Spleen (tissue), 11 donors: ENCODE measurements around the gene RNF138. TPM values are rescaled to one million over a fixed set of nuclear protein-coding genes. Genes with fewer than 3 reads are reported as not detected.

Source experiments
- DNase-seq: peaks from one replicate; pipeline ENCODE4 v3.0.0-alpha.2; 2020
- H3K27ac ChIP-seq, 8 donors: fragments of 200-600 bp; sonication (generic) in 7 of 8; 1 replicate in 4 of 8; 2 replicates in 4 of 8; pipeline versions ENCODE4 v1.5.0 to v1.8.0; 2016 to 2021; ENCODE audit warnings: inconsistent platforms in 4 of 8, mild to moderate bottlenecking in 4 of 8, moderate library complexity in 1 of 8
- H3K27me3 ChIP-seq, 7 donors: fragments of 200-600 bp; sonication (generic) in 6 of 7; replicated peaks in 1 of 7; 1 replicate in 4 of 7; 2 replicates in 3 of 7; pipeline versions ENCODE4 v1.5.0 to v1.8.0; 2016 to 2021; ENCODE audit warnings: inconsistent platforms in 3 of 7, mild to moderate bottlenecking in 1 of 7
- H3K36me3 ChIP-seq, 6 donors: fragments of 200-600 bp; sonication (generic) in 5 of 6; 1 replicate in 4 of 6; 2 replicates in 2 of 6; pipeline versions ENCODE4 v1.5.0 to v1.8.0; 2016 to 2021; ENCODE audit warnings: inconsistent platforms in 2 of 6
- H3K4me1 ChIP-seq, 6 donors: fragments of 200-600 bp; sonication (generic) in 5 of 6; 1 replicate in 3 of 6; 2 replicates in 3 of 6; pipeline versions ENCODE4 v1.5.0 to v1.8.0; 2016 to 2021; ENCODE audit warnings: inconsistent platforms in 3 of 6
- H3K4me3 ChIP-seq, 8 donors: fragments of 200-600 bp; sonication (generic) in 7 of 8; 1 replicate in 4 of 8; 2 replicates in 4 of 8; pipeline versions ENCODE4 v1.5.0 to v1.8.0; 2016 to 2021; ENCODE audit warnings: inconsistent platforms in 4 of 8, mild to moderate bottlenecking in 4 of 8, moderate library complexity in 2 of 8
- H3K9me3 ChIP-seq, 8 donors: fragments of 200-600 bp; sonication (generic) in 7 of 8; 1 replicate in 4 of 8; 2 replicates in 4 of 8; pipeline versions ENCODE4 v1.5.0 to v1.8.0; 2016 to 2021; ENCODE audit warnings: inconsistent platforms in 4 of 8
- CTCF ChIP-seq, 11 experiments: fragments of 200-600 bp in 7 of 11; fragments of 450-650 bp in 4 of 11; sonication (generic) in 4 of 11; IDR thresholded peaks in 8 of 11; conservative IDR thresholded peaks in 3 of 11; 1 replicate in 7 of 11; 2 replicates in 4 of 11; pipeline versions ENCODE4 v1.4.0 to v1.8.0; 2016 to 2021; ENCODE audit warnings: antibody characterized with exemption in 11 of 11, inconsistent platforms in 4 of 11, mild to moderate bottlenecking in 1 of 11
- POLR2A ChIP-seq, 3 donors: fragments of 450-650 bp; IDR thresholded peaks; one replicate each; pipeline ENCODE4 v1.5.1; 2017; ENCODE audit warnings: antibody characterized with exemption in 3 of 3, mild to moderate bottlenecking in 1 of 3
- POLR2AphosphoS5 ChIP-seq, 3 donors: sonication (generic); formaldehyde crosslinking; IDR thresholded peaks; one replicate each; pipeline ENCODE4 v1.5.1; 2017; ENCODE audit warnings: antibody characterized with exemption in 3 of 3
- WGBS, 5 donors: extraction: QIAGEN DNeasy Blood & Tissue Kit in 3 of 5; methylation state at CpG; one replicate each; pipeline versions ENCODE4 v1.1.5 to v1.1.7; 2013 to 2018; 5-methylcytosine and 5-hydroxymethylcytosine counted together
- intact Hi-C: fragments of 100-400 bp; cut with DNase I; formaldehyde crosslinking; loops from one replicate; pipeline ENCODE4 v1.15.0; 2023; ENCODE audit warnings: low total_unique reads
- polyA plus RNA-seq, 3 donors: library from polyadenylated mRNA; stranded (reverse); fragments of 200-250 nt; gene quantifications; one replicate each; pipeline ENCODE4 v1.2.1, GENCODE V29; 2013
- total RNA-seq, 7 donors: library from RNA; depleted of rRNA in 3 of 7; stranded (reverse); fragments of >200 nt in 3 of 7; fragmentation: NEBNext Ultra II Directional in 4 of 7; extraction: Animal tissue kit (Norgen Biotek cat#: 25700) in 4 of 7; gene quantifications; one replicate each; pipeline versions ENCODE4 v1.1.0 to v1.2.1, GENCODE V29; 2016 to 2021
- donor health status: healthy with polysubstance abuse.
- donor health status: DM: no; HTN: no; CAD: no; lungs with moderate emphysema.
- donor health status: DM: no; HTN: no; CAD: no.
- donor health status: Bipolar disorder and iron deficiency.
- donor health status: healthy.
- donor health status: DM: no; HTN: no; CAD: no.
- donor health status: DM: yes; HTN: yes; CAD: no.

RNF138 gene
- total and polyA plus RNA-seq, 10 donors = 15.9 to 57.1 (median 37.2) TPM

GRCh38 chr18:32122039-32122438, 30.4 kb downstream of the RNF138 start:
- intact Hi-C loops = no loop called here
- TF ChIP-seq POLR2AphosphoS5 (IDR thresholded peaks at IDR 0.05) (no peak), POLR2A (IDR thresholded peaks at IDR 0.05) (no peak), CTCF (IDR thresholded peaks at IDR 0.05 in 8 of 11, conservative IDR thresholded peaks at IDR 0.05 in 3 of 11) (no peak)
- 95 to 99% (median 95%) methylated on average over 5 of the region's 5 CpGs for WGBS, 5 donors
- Histone ChIP-seq H3K9me3 (no peaks in the 10 kb centered on the region), H3K4me3 (no peak overlapping the region), H3K27ac (no peak overlapping the region), H3K4me1 (peaks cover 0 to 8% (median 0%) of the 10 kb centered on the region in 6 donors), H3K36me3 (peaks cover 3 to 97% (median 55%) of the 10 kb centered on the region in 6 donors), H3K27me3 (no peaks in the 10 kb centered on the region)
- DNase-seq = no peak

- WGBS, 5 donors = 93 to 97% (median 96%) methylated on average over 3 of the region's 3 CpGs
- no peak for DNase-seq
- no peaks in the 10 kb centered on the region for H3K9me3 ChIP-seq
- intact Hi-C loops = no loop called here
- H3K27ac ChIP-seq = no peak overlapping the region
- TF ChIP-seq POLR2AphosphoS5 (IDR thresholded peaks at IDR 0.05) (no peak), POLR2A (IDR thresholded peaks at IDR 0.05) (no peak), CTCF (IDR thresholded peaks at IDR 0.05 in 8 of 11, conservative IDR thresholded peaks at IDR 0.05 in 3 of 11) (no peak)
- H3K27me3 ChIP-seq = no peaks in the 10 kb centered on the region
- peaks cover 3 to 100% (median 65%) of the 10 kb centered on the region in 6 donors for H3K36me3 ChIP-seq
- H3K4me3 ChIP-seq = no peak overlapping the region
- H3K4me1 ChIP-seq = no peaks in the 10 kb centered on the region
These were observed 34.9 kb downstream of the RNF138 start for GRCh38 chr18:32126538-32126937.

DNA sequence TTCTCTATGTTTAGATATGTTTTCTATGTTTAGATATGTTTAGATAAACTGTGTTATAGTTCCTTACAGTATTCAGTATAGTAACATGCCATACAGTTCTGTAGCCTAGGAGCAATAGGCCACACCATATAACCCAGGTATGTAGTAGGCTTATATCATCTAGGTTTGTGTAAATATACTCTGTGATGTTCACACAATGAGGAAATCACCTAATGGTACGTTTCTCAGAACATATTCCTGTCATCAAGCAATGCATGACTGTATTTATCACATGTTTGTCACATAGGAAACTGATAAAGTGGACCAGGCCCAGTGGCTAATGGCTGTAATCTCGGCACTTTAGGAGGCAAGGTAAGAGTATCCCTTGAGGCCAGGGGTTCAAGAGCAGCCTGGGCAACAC, 44.0 kb downstream of the RNF138 start:
- Histone ChIP-seq H3K4me3 (no peak overlapping the region), H3K9me3 (no peaks in the 10 kb centered on the region), H3K27ac (no peak overlapping the region), H3K27me3 (no peaks in the 10 kb centered on the region), H3K4me1 (no peaks in the 10 kb centered on the region), H3K36me3 (peaks cover 0 to 41% (median 16%) of the 10 kb centered on the region in 6 donors)
- TF ChIP-seq POLR2AphosphoS5 (IDR thresholded peaks at IDR 0.05) (no peak), CTCF (IDR thresholded peaks at IDR 0.05 in 8 of 11, conservative IDR thresholded peaks at IDR 0.05 in 3 of 11) (no peak), POLR2A (IDR thresholded peaks at IDR 0.05) (no peak)
- intact Hi-C loops = no loop called here
- WGBS, 5 donors = 74 to 85% (median 83%) methylated on average over 2 of the region's 2 CpGs
- DNase-seq = no peak

GRCh38 chr18:32138332-32138982, 46.8 kb downstream of the RNF138 start:
- H3K9me3 ChIP-seq = no peaks in the 10 kb centered on the region
- WGBS, 5 donors = 47 to 63% (median 55%) methylated on average over 1 of the region's 1 CpG
- TF ChIP-seq CTCF (IDR thresholded peaks at IDR 0.05 in 8 of 11, conservative IDR thresholded peaks at IDR 0.05 in 3 of 11) (no peak), POLR2AphosphoS5 (IDR thresholded peaks at IDR 0.05) (no peak), POLR2A (IDR thresholded peaks at IDR 0.05) (no peak)
- intact Hi-C loops = no loop called here
- H3K4me3 ChIP-seq = no peak overlapping the region
- no peaks in the 10 kb centered on the region for H3K4me1 ChIP-seq
- DNase-seq = no peak
- no peaks in the 10 kb centered on the region for H3K27me3 ChIP-seq
- H3K27ac ChIP-seq = no peak overlapping the region
- H3K36me3 ChIP-seq = peaks cover 0 to 15% (median 0%) of the 10 kb centered on the region in 6 donors
